Hepatocyte (in vitro differentiated cells): ENCODE data around the gene KCNMA1. TPM values are rescaled to one million over a fixed set of nuclear protein-coding genes. Genes with fewer than 3 reads are reported as not detected.

Experiments
- DNase-seq: peaks from one replicate; pipeline ENCODE4 v3.0.0-alpha.2; 2016; ENCODE audit warnings: low spot score
- H2AFZ ChIP-seq: fragments of 200-600 bp; sonication (generic); 2 replicates; pipeline ENCODE4 v1.6.0; 2016; ENCODE audit warnings: antibody characterized with exemption, mild to moderate bottlenecking
- H3K27ac ChIP-seq: fragments of 200-600 bp; sonication (generic); 2 replicates; pipeline ENCODE4 v1.5.1; 2016; ENCODE audit warnings: mild to moderate bottlenecking
- H3K27me3 ChIP-seq: fragments of 200-600 bp; sonication (generic); 2 replicates; pipeline ENCODE4 v1.6.1; 2016
- H3K36me3 ChIP-seq: fragments of 200-600 bp; sonication (generic); replicated peaks from 2 replicates; pipeline ENCODE4 v1.5.1; 2016; ENCODE audit warnings: low read depth; ENCODE audit not compliant: insufficient read depth
- H3K4me1 ChIP-seq: fragments of 200-600 bp; sonication (generic); 2 replicates; pipeline ENCODE4 v1.5.1; 2016; ENCODE audit warnings: mild to moderate bottlenecking, moderate library complexity; ENCODE audit not compliant: insufficient read depth
- H3K4me2 ChIP-seq: fragments of 200-600 bp; sonication (generic); 2 replicates; pipeline ENCODE4 v1.6.0; 2016
- H3K4me3 ChIP-seq: fragments of 200-600 bp; sonication (generic); 2 replicates; pipeline ENCODE4 v1.5.1; 2016; ENCODE audit warnings: mild to moderate bottlenecking
- H3K79me2 ChIP-seq: fragments of 200-600 bp; sonication (generic); 2 replicates; pipeline ENCODE4 v1.6.0; 2017; ENCODE audit warnings: mild to moderate bottlenecking
- H3K9me2 ChIP-seq: fragments of 200-600 bp; sonication (generic); replicated peaks from 2 replicates; pipeline ENCODE4 v1.6.0; 2017; ENCODE audit warnings: mild to moderate bottlenecking; ENCODE audit not compliant: insufficient read depth
- H3K9me3 ChIP-seq: fragments of 200-600 bp; sonication (generic); 2 replicates; pipeline ENCODE4 v1.5.1; 2016; ENCODE audit warnings: low read depth, mild to moderate bottlenecking
- H4K20me1 ChIP-seq: fragments of 200-600 bp; sonication (generic); 2 replicates; pipeline ENCODE4 v1.6.0; 2016; ENCODE audit warnings: mild to moderate bottlenecking; ENCODE audit not compliant: insufficient read depth, poor library complexity, severe bottlenecking
- CTCF ChIP-seq: fragments of 200-600 bp; sonication (generic); IDR thresholded peaks from 2 replicates; pipeline ENCODE4 v1.5.1; 2016; ENCODE audit warnings: antibody characterized with exemption, mild to moderate bottlenecking; ENCODE audit not compliant: poor library complexity
- EZH2 ChIP-seq: fragments of 200-600 bp; sonication (generic); IDR thresholded peaks from 2 replicates; pipeline ENCODE4 v1.6.1; 2016; ENCODE audit warnings: antibody characterized with exemption, mild to moderate bottlenecking, borderline replicate concordance
- EZH2phosphoT487 ChIP-seq: fragments of 200-600 bp; sonication (generic); IDR thresholded peaks from one replicate; pipeline ENCODE4 v1.6.1; 2018; ENCODE audit warnings: antibody characterized with exemption, mild to moderate bottlenecking, low read depth, moderate library complexity; ENCODE audit not compliant: unreplicated experiment, severe bottlenecking
- WGBS: methylation state at CpG from one replicate; pipeline ENCODE4 v1.1.6; 2016; ENCODE audit warnings: low lambda C conversion rate; ENCODE audit errors: missing lambda C conversion rate; 5-methylcytosine and 5-hydroxymethylcytosine counted together
- polyA plus RNA-seq: library from polyadenylated mRNA; unstranded; fragments of >200 nt; fragmentation: Nextera tagmentation; extraction: Ambion mirVana; gene quantifications from 2 replicates; pipeline ENCODE4 v1.2.1, GENCODE V29; 2016
- total RNA-seq: library from RNA; depleted of rRNA; stranded (reverse); fragments of >200 nt; gene quantifications from 2 replicates; pipeline ENCODE4 v1.2.3, GENCODE V29; 2014

Gene KCNMA1
- total and polyA plus RNA-seq, 2 experiments from 2014 or later, result 42.6 to 73.3 TPM

GRCh38 chr10:77600640-77601039, 37.0 kb downstream of the KCNMA1 start:
- Histone ChIP-seq H3K9me3 (no peaks in the 10 kb centered on the region), H2AFZ (no peak overlapping the region), H3K27ac (no peak overlapping the region), H3K4me1 (peaks cover 13% of the 10 kb centered on the region), H3K4me3 (no peak overlapping the region), H3K27me3 (no peaks in the 10 kb centered on the region), H3K9me2 (no peaks in the 10 kb centered on the region), H3K4me2 (no peak overlapping the region), H3K79me2 (peaks cover 16% of the 10 kb centered on the region), H4K20me1 (no peaks in the 10 kb centered on the region), H3K36me3 (no peaks in the 10 kb centered on the region)
- no peak for TF ChIP-seq EZH2phosphoT487
- no peak for TF ChIP-seq CTCF
- TF ChIP-seq EZH2, result no peak
- no peak for DNase-seq
- 96% methylated on average over 6 of the region's 6 CpGs for WGBS

- H4K20me1 ChIP-seq, result no peaks in the 10 kb centered on the region
- no peak for TF ChIP-seq CTCF
- TF ChIP-seq EZH2, result no peak
- no peak for TF ChIP-seq EZH2phosphoT487
- H3K4me2 ChIP-seq, result no peak overlapping the region
- H3K4me3 ChIP-seq, result no peak overlapping the region
- no peaks in the 10 kb centered on the region for H3K9me3 ChIP-seq
- H3K27ac ChIP-seq, result no peak overlapping the region
- 90% methylated on average over 4 of the region's 4 CpGs for WGBS
- H2AFZ ChIP-seq, result no peak overlapping the region
- H3K27me3 ChIP-seq, result no peaks in the 10 kb centered on the region
- DNase-seq, result no peak
- H3K4me1 ChIP-seq, result peaks cover 13% of the 10 kb centered on the region
- peaks cover 13% of the 10 kb centered on the region for H3K79me2 ChIP-seq
- H3K9me2 ChIP-seq, result no peaks in the 10 kb centered on the region
- H3K36me3 ChIP-seq, result no peaks in the 10 kb centered on the region
Measured at GRCh38 chr10:77599651-77600050, 38.0 kb downstream of the KCNMA1 start.

- no peaks in the 10 kb centered on the region for H3K9me3 ChIP-seq
- TF ChIP-seq EZH2, result no peak
- no peak for TF ChIP-seq EZH2phosphoT487
- TF ChIP-seq CTCF, result no peak
Measured at GRCh38 chr10:77598606-77599005, 39.0 kb downstream of the KCNMA1 start.

GRCh38 chr10:77597560-77597959, 40.0 kb downstream of the KCNMA1 start:
- peaks cover 3% of the 10 kb centered on the region for H3K4me1 ChIP-seq
- no peak overlapping the region for H3K4me3 ChIP-seq
- H2AFZ ChIP-seq, result no peak overlapping the region
- H3K27me3 ChIP-seq, result no peaks in the 10 kb centered on the region
- no peak overlapping the region for H3K4me2 ChIP-seq
- H3K79me2 ChIP-seq, result peaks cover 9% of the 10 kb centered on the region
- H3K9me2 ChIP-seq, result no peaks in the 10 kb centered on the region
- no peak for TF ChIP-seq CTCF
- TF ChIP-seq EZH2phosphoT487, result no peak
- no peak for TF ChIP-seq EZH2
- H3K27ac ChIP-seq, result no peak overlapping the region
- DNase-seq, result no peak
- no peaks in the 10 kb centered on the region for H3K36me3 ChIP-seq
- no peaks in the 10 kb centered on the region for H4K20me1 ChIP-seq
- H3K9me3 ChIP-seq, result no peaks in the 10 kb centered on the region

More at GRCh38 chr10:77598606-77599005, 39.0 kb downstream of the KCNMA1 start:
- Histone ChIP-seq H3K4me2 (no peak overlapping the region), H4K20me1 (no peaks in the 10 kb centered on the region), H2AFZ (no peak overlapping the region), H3K36me3 (no peaks in the 10 kb centered on the region), H3K4me3 (no peak overlapping the region), H3K27me3 (no peaks in the 10 kb centered on the region), H3K27ac (no peak overlapping the region), H3K4me1 (peaks cover 13% of the 10 kb centered on the region), H3K9me2 (no peaks in the 10 kb centered on the region), H3K79me2 (peaks cover 7% of the 10 kb centered on the region)
- no peak for DNase-seq
- 81% methylated on average over 7 of the region's 7 CpGs for WGBS
